Stimulated activated CD8-positive, alpha-beta memory T cell treated with anti-CD3 and anti-CD28 coated beads, Interleukin-7, amount 100 ng/mL, for 48 hours (primary cell): ENCODE data around the gene ARL13A.
A peak's percentile ranks its signal among the peaks of the same experiment; 100 is the strongest.
"Not testable (repeated sequence)": the region's sequence is repeated elsewhere in the genome, so short reads cannot be mapped to it uniquely, and the experiment has no call there.

Experiments
- DNase-seq, 2 donors: peaks; one replicate each; pipeline ENCODE4 v3.0.0-alpha.2; 2020; ENCODE audit warnings: low read depth in 1 of 2; ENCODE audit errors: extremely low read depth in 1 of 2

ARL13A gene

DNA sequence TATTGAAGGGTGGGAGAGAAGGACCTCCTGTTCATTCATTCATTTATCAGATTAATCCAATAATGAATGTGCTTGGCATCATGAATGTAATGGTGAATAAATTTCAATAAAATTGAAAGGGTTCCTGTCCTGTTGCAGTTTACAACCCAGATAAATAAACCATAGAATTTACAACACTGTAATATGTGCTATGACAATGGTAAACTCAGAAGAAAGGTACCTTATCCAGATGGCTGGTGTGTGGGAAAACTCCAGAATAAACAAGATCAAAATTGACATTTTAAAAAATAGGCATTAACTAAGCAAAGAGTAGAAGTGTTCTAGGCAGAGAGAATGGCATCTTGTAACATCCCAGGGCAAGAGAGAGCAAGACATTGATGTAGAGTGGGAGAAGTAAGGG is 15.3 kb downstream of the ARL13A start:
- no peak for DNase-seq

GRCh38 chrX:100990139-100990538 is 20.6 kb downstream of the ARL13A start:
- no peak for DNase-seq

- no peak for DNase-seq
Observed at GRCh38 chrX:100994352-100995281, 25.1 kb downstream of the ARL13A start.

GRCh38 chrX:100995469-100995868 is 26.0 kb downstream of the ARL13A start:
- DNase-seq, result peak; percentile 6 to 34

GRCh38 chrX:100999451-100999850 is 29.9 kb downstream of the ARL13A start:
- no peak for DNase-seq

- DNase-seq, result no peak
Observed at GRCh38 chrX:101009090-101009489, 39.6 kb downstream of the ARL13A start.

DNA sequence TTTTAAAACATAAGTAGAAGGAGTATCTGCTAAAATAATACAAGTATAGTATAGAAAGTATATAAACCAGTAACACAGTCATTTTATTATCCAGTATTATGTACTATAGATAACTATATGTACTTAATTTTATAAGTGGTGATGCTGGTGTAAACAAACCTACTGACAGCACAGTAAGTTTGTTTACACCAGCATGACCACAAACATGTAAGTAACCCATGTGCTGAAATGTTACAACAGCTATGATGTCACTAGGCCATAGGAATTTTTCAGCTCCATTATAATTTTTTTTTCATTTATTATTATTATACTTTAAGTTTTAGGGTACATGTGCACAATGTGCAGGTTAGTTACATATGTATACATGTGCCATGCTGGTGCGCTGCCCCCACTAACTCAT is 42.5 kb downstream of the ARL13A start:
- not testable (repeated sequence) for DNase-seq

- DNase-seq, result no peak
Observed at GRCh38 chrX:101022020-101022419, 52.5 kb downstream of the ARL13A start.

GRCh38 chrX:101025126-101025525 is 55.6 kb downstream of the ARL13A start:
- DNase-seq, result no peak

DNA sequence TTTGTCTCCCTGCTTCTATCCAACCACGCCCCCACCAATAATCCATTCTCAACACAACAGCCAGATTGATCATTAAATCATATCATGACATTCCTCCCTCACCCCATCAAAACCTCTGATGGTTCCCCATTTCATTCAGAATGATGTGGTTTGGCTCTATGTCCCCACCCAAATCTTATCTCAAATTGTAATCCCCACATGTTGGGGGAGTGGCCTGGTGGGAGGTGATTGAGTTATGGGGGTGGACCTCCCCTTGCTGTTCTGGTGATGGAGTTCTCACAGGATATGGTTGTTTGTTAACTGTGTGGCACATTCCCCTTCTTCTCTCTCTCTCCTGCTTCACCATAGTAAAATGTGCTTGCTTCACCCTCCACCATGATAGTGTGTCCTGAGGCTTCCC is 59.1 kb downstream of the ARL13A start:
- no peak for DNase-seq

GRCh38 chrX:101029665-101030064 is 60.2 kb downstream of the ARL13A start:
- no peak for DNase-seq

DNA sequence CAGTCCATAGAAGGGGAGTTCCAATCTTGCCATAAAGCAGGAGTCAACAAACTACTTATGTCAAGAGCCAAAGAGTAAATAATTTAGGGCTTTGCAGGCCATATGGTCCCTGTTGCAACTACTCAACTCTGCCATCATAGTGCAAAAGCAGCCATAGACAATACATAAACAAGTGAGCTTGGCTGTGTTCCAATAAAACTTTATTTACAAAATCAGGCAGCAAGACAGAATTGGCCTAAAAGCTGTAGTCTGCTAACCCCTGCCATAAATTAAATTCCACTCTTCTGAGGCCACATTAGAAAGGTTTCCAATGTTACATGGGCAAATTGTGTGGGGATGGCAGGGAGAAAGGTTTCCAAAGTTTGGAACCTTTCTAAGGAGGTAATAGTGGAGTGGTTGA is 67.7 kb downstream of the ARL13A start:
- DNase-seq, result no peak

DNA sequence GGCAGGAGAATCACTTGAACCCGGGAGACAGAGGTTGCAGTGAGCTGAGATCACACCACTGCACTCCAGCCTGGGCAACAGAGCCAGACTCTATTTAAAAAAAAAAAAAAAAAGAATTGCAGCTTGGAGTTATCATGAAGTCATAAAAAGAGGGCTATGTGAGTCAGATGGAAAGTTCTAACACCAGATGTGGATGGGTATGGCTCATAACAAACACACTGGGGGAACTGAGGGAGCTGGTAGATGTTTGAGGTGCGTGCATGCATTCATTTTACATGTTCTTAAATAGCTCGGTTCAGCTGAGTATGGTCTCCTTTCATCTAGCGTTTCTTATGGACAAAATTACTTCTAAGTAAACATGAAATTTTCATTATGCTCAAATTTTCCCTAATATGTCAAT is 70.7 kb downstream of the ARL13A start:
- no peak for DNase-seq
